PC-3 (cell line): Measurements from ENCODE around the gene KCNH5. TPM values are rescaled to one million over a fixed set of nuclear protein-coding genes. Genes with fewer than 3 reads are reported as not detected.

Experiments used
- ATAC-seq: fragments of 200-7000 bp; cut with Tn5 transposase; 2 replicates; pipeline ENCODE4 v1.9.1; 2020; ENCODE audit warnings: mild to moderate bottlenecking, moderate library complexity
- BruUV-seq: library from RNA; stranded (reverse); fragments of 400-500 nt; replicated peaks from 2 replicates; lab custom pipeline; 2021; lab: Mats Ljungman, UMichigan
- CTCF ChIA-PET: fragments of 300-600 bp; sonication (Branson Sonifier 250); formaldehyde crosslinking; loops from one replicate; lab custom pipeline; 2022; ENCODE audit warnings: antibody characterized with exemption; lab: Charles Lee
- POLR2A ChIA-PET: fragments of 300-600 bp; sonication (Branson Sonifier 250); formaldehyde crosslinking; loops from one replicate; lab custom pipeline; 2022; ENCODE audit warnings: antibody characterized with exemption; ENCODE audit not compliant: unreplicated experiment; lab: Charles Lee
- DNase-seq: peaks from one replicate; pipeline ENCODE4 v3.0.0-alpha.2; 2015
- H2AFZ ChIP-seq: fragments of 300-600 bp; sonication (generic); 2 replicates; pipeline ENCODE4 v1.6.0; 2016; ENCODE audit warnings: antibody characterized with exemption, low read length
- H3F3A ChIP-seq: fragments of 300-600 bp; sonication (generic); one replicate; pipeline ENCODE4 v1.6.0; 2017; ENCODE audit warnings: antibody characterized with exemption, low read length, control low read depth, mild to moderate bottlenecking; ENCODE audit not compliant: unreplicated experiment
- H3K27ac ChIP-seq: fragments of 300-600 bp; sonication (generic); 2 replicates; pipeline ENCODE4 v1.5.1; 2016; ENCODE audit warnings: mild to moderate bottlenecking, low read length
- H3K27me3 ChIP-seq: fragments of 300-600 bp; sonication (generic); 2 replicates; pipeline ENCODE4 v1.6.1; 2016; ENCODE audit warnings: low read length, mixed read lengths
- H3K36me3 ChIP-seq: fragments of 300-600 bp; sonication (generic); 2 replicates; pipeline ENCODE4 v1.6.1; 2016; ENCODE audit warnings: low read depth, mixed run types, low read length, mixed read lengths
- H3K4me1 ChIP-seq: fragments of 300-600 bp; sonication (generic); 2 replicates; pipeline ENCODE4 v1.5.1; 2016; ENCODE audit warnings: low read length; ENCODE audit not compliant: insufficient read depth
- H3K4me2 ChIP-seq: fragments of 300-600 bp; sonication (generic); 2 replicates; pipeline ENCODE4 v1.6.0; 2016; ENCODE audit warnings: low read length
- H3K4me3 ChIP-seq: fragments of 300-600 bp; sonication (generic); 2 replicates; pipeline ENCODE4 v1.5.1; 2016; ENCODE audit warnings: mild to moderate bottlenecking, low read length, mixed read lengths
- H3K79me2 ChIP-seq: fragments of 300-600 bp; sonication (generic); 2 replicates; pipeline ENCODE4 v1.6.1; 2017; ENCODE audit warnings: low read length, mixed read lengths
- H3K9ac ChIP-seq: fragments of 300-600 bp; sonication (generic); 2 replicates; pipeline ENCODE4 v1.6.0; 2016; ENCODE audit warnings: mild to moderate bottlenecking, low read length
- H3K9me2 ChIP-seq: fragments of 300-600 bp; sonication (generic); replicated peaks from 2 replicates; pipeline ENCODE4 v1.6.1; 2016; ENCODE audit warnings: mixed run types, low read length, mixed read lengths
- H3K9me3 ChIP-seq: fragments of 300-600 bp; sonication (generic); 2 replicates; pipeline ENCODE4 v1.6.1; 2016; ENCODE audit warnings: low read length, mixed read lengths
- H4K20me1 ChIP-seq: fragments of 300-600 bp; sonication (generic); 2 replicates; pipeline ENCODE4 v1.6.1; 2016; ENCODE audit warnings: low read length, mixed read lengths
- EZH2 ChIP-seq: fragments of 300-600 bp; sonication (generic); IDR thresholded peaks from one replicate; pipeline ENCODE4 v1.6.1; 2017; ENCODE audit warnings: antibody characterized with exemption, mild to moderate bottlenecking, low read length; ENCODE audit not compliant: unreplicated experiment
- EZH2phosphoT487 ChIP-seq: fragments of 300-600 bp; sonication (generic); IDR thresholded peaks from 2 replicates; pipeline ENCODE4 v1.6.1; 2018; ENCODE audit warnings: mild to moderate bottlenecking, antibody characterized with exemption, low read length, borderline replicate concordance
- intact Hi-C: fragments of 100-400 bp; cut with micrococcal nuclease; formaldehyde crosslinking; loops from 2 replicates; pipeline ENCODE4 v1.9.0; 2023
- total RNA-seq: library from RNA; depleted of rRNA; stranded (reverse); fragments of >200 nt; gene quantifications from 2 replicates; pipeline ENCODE4 v1.2.3, GENCODE V29; 2014
- TF ChIP-seq, protein P1 (sequence below): fragments of 300-600 bp; sonication (generic); conservative IDR thresholded peaks from 2 replicates; pipeline ENCODE4 v1.5.1; 2017; ENCODE audit warnings: antibody characterized with exemption, low read depth, mild to moderate bottlenecking, low read length

Gene KCNH5
- total RNA-seq, 1 experiment from 2014 or later, result not detected

DNA sequence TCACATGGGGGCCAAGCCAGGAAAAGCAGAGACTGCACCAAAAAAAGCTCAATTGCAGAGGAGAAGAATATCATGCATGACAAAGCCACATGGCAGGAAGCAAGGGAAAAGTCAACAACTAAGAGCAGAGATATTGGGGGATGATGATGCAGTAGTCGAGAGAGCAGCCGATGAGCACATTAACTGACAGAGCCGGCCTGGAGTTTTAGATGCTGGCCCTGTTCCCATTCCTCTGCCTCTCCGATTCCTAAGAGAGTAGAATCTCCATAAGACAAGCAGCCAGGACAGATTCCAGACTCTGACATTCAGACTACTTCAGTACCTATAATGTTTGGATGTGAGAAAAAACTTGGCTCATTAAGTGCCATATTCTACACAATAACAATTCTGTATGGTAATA is 155.9 kb downstream of the KCNH5 start:
- Histone ChIP-seq H3K27me3 (0 out of 2 replicates have a peak, but pooled peaks cover 5% of the 10 kb centered on the region), H3F3A (no peaks in the 10 kb centered on the region), H3K27ac (no peak overlapping the region), H3K9me3 (no peaks in the 10 kb centered on the region), H3K79me2 (no peaks in the 10 kb centered on the region), H3K9ac (no peak overlapping the region), H3K4me2 (no peak overlapping the region), H3K9me2 (no peaks in the 10 kb centered on the region), H3K4me1 (no peaks in the 10 kb centered on the region), H2AFZ (no peak overlapping the region), H3K36me3 (no peaks in the 10 kb centered on the region), H4K20me1 (no peaks in the 10 kb centered on the region), H3K4me3 (no peak overlapping the region)
- ChIA-PET CTCF (no interaction called here), POLR2A (no interaction called here)
- BruUV-seq, result no TSS peak
- no peak for ATAC-seq
- TF ChIP-seq, protein P1, sequence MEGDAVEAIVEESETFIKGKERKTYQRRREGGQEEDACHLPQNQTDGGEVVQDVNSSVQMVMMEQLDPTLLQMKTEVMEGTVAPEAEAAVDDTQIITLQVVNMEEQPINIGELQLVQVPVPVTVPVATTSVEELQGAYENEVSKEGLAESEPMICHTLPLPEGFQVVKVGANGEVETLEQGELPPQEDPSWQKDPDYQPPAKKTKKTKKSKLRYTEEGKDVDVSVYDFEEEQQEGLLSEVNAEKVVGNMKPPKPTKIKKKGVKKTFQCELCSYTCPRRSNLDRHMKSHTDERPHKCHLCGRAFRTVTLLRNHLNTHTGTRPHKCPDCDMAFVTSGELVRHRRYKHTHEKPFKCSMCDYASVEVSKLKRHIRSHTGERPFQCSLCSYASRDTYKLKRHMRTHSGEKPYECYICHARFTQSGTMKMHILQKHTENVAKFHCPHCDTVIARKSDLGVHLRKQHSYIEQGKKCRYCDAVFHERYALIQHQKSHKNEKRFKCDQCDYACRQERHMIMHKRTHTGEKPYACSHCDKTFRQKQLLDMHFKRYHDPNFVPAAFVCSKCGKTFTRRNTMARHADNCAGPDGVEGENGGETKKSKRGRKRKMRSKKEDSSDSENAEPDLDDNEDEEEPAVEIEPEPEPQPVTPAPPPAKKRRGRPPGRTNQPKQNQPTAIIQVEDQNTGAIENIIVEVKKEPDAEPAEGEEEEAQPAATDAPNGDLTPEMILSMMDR, result no peak
- no peak for TF ChIP-seq EZH2
- no peak for TF ChIP-seq EZH2phosphoT487
- DNase-seq, result no peak
- intact Hi-C loops, result no loop called here

DNA sequence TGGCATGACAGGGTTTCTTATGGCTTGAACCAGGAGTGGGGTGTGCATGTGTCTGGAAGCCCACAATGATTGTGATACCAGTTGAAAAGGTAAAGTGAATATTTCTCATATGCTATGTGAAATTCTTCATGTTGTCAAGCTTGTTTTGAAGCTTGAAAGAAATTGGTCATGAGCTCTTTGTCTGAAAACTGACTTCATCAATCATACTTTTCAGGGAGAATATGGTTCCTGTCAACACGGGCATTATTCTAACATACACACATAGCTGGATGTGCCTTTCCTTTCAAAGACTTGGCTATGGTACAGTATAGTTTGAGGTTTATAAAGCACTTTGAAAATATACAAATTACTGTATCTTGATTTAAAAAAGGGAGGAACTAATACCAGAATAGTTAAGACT is 158.8 kb downstream of the KCNH5 start:
- H3K4me1 ChIP-seq, result no peaks in the 10 kb centered on the region
- H3K36me3 ChIP-seq, result no peaks in the 10 kb centered on the region
- no peak overlapping the region for H3K9ac ChIP-seq
- H4K20me1 ChIP-seq, result no peaks in the 10 kb centered on the region
- intact Hi-C loops, result no loop called here
- TF ChIP-seq, protein P1, result no peak
- no peak for TF ChIP-seq EZH2phosphoT487
- TF ChIP-seq EZH2, result no peak
- ChIA-PET CTCF (no interaction called here), POLR2A (no interaction called here)
- no peaks in the 10 kb centered on the region for H3K9me3 ChIP-seq
- no peak for DNase-seq
- no TSS peak for BruUV-seq
- H3K27me3 ChIP-seq, result peaks cover 16% of the 10 kb centered on the region; the same call in 1 of the 2 replicates
- no peaks in the 10 kb centered on the region for H3K79me2 ChIP-seq
- no peaks in the 10 kb centered on the region for H3K9me2 ChIP-seq
- no peak overlapping the region for H3K4me3 ChIP-seq
- H3K4me2 ChIP-seq, result no peak overlapping the region
- ATAC-seq, result no peak
- no peak overlapping the region for H3K27ac ChIP-seq
- H3F3A ChIP-seq, result no peaks in the 10 kb centered on the region
- no peak overlapping the region for H2AFZ ChIP-seq

DNA sequence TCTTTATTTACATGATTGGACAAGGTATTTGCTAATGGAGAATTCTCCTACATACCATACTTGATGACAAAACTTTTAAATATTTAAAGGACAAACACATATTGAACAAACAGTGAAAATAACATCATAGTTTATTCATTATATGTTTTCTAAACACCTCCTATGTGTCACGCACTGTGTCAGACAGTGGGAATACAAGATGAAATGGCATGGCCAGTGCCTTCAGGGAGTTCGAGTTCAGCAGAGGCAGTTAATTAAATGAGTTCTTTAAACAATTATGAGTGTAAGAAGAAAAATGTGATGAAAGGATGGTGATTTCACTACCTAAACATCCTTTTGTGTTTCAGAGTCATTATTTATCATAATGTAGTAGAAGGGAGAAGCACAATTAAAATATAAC is 159.8 kb downstream of the KCNH5 start:
- Histone ChIP-seq H4K20me1 (no peaks in the 10 kb centered on the region), H3K27ac (no peak overlapping the region), H3K36me3 (no peaks in the 10 kb centered on the region), H3K79me2 (no peaks in the 10 kb centered on the region), H3K9ac (no peak overlapping the region), H3K27me3 (peaks cover 16% of the 10 kb centered on the region; the same call in 1 of the 2 replicates), H2AFZ (no peak overlapping the region), H3K9me3 (no peaks in the 10 kb centered on the region), H3K4me2 (no peak overlapping the region), H3K4me1 (no peaks in the 10 kb centered on the region), H3F3A (no peaks in the 10 kb centered on the region), H3K4me3 (no peak overlapping the region), H3K9me2 (no peaks in the 10 kb centered on the region)
- intact Hi-C loops, result no loop called here
- no peak for DNase-seq
- TF ChIP-seq EZH2, result no peak
- TF ChIP-seq, protein P1, result no peak
- TF ChIP-seq EZH2phosphoT487, result no peak
- ATAC-seq, result no peak
- BruUV-seq, result no TSS peak
- ChIA-PET CTCF (no interaction called here), POLR2A (no interaction called here)
